D721Med (cell line): Measurements from ENCODE around the gene OGFOD1.

ENCODE experiments used
- DNase-seq: peaks from one replicate; pipeline ENCODE4 v3.0.0; 2011; ENCODE audit warnings: low spot score; ENCODE audit not compliant: insufficient read length
- FAIRE-seq: peaks from 2 replicates; lab custom pipeline; 2011; peaks lifted over from hg19 to GRCh38; lab: Jason Lieb, UNC
- CTCF ChIP-seq: IDR thresholded peaks from 2 replicates; pipeline ENCODE4 v1.5.1; 2012; ENCODE audit warnings: mild to moderate bottlenecking, control low read depth; ENCODE audit not compliant: insufficient read depth; ENCODE audit errors: missing control alignments

Gene OGFOD1

GRCh38 chr16:56414366-56414765 lies 37.0 kb upstream of the OGFOD1 start:
- FAIRE-seq (no peak), DNase-seq (no peak)
- no peak for TF ChIP-seq CTCF

DNA sequence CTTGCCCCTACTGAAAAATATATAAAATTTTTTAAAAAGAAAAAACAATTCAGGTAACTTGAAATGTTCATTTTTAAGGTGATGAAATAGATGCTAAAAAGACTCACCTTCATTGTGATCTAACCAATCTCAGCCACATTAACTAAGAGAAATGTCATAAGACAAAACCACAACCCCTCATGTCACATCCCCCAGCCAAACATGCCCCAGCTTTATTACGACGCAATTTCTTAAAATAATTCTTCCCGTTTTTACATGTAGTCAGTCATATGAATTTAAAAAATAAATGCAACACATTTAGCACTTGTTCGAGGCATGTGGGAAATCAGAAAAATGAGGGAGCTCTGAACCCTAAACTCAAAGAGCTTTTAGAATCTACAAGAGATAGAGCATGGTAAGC lies 35.5 kb upstream of the OGFOD1 start:
- DNase-seq = no peak
- no peak for TF ChIP-seq CTCF
- no peak for FAIRE-seq

- DNase-seq = no peak
- no peak for TF ChIP-seq CTCF
- no peak for FAIRE-seq
These were observed 34.2 kb upstream of the OGFOD1 start for GRCh38 chr16:56417138-56417537.

- TF ChIP-seq CTCF = no peak
- FAIRE-seq (no peak), DNase-seq (no peak)
These were observed 31.4 kb upstream of the OGFOD1 start for GRCh38 chr16:56419740-56420548.

- TF ChIP-seq CTCF = no peak
- FAIRE-seq = no peak
- no peak for DNase-seq
These were observed 30.7 kb upstream of the OGFOD1 start for GRCh38 chr16:56420613-56421012.

DNA sequence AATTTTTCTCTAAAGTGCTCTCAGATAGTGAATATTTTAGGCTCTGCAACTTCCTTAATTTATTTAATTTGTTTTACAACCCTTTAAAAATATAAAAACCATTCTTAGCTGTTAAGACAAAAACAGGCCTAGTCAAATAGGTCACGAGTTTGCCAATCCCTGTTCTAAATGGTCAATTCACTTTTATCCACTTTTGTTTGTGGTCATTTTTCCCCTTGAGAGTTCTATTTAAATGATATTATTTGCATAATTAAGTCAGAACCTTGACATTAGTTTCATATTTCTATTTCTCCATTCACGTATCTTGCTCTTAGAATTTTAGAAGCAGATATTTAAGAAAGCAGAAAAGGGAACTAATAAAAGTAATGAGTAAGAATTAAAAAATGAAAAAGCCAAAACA lies 30.0 kb upstream of the OGFOD1 start:
- FAIRE-seq = no peak
- no peak for DNase-seq
- TF ChIP-seq CTCF = no peak

- FAIRE-seq (no peak), DNase-seq (no peak)
- no peak for TF ChIP-seq CTCF
These were observed 29.2 kb upstream of the OGFOD1 start for GRCh38 chr16:56421976-56422669.
